Activated CD4-positive, alpha-beta T cell treated with anti-CD3 and anti-CD28 coated beads for 4 hours (primary cell): ENCODE results near the gene LRRK1.

ENCODE experiments used
- DNase-seq, 2 donors: peaks; one replicate each; pipeline ENCODE4 v3.0.0-alpha.2; 2020

LRRK1 gene

DNA sequence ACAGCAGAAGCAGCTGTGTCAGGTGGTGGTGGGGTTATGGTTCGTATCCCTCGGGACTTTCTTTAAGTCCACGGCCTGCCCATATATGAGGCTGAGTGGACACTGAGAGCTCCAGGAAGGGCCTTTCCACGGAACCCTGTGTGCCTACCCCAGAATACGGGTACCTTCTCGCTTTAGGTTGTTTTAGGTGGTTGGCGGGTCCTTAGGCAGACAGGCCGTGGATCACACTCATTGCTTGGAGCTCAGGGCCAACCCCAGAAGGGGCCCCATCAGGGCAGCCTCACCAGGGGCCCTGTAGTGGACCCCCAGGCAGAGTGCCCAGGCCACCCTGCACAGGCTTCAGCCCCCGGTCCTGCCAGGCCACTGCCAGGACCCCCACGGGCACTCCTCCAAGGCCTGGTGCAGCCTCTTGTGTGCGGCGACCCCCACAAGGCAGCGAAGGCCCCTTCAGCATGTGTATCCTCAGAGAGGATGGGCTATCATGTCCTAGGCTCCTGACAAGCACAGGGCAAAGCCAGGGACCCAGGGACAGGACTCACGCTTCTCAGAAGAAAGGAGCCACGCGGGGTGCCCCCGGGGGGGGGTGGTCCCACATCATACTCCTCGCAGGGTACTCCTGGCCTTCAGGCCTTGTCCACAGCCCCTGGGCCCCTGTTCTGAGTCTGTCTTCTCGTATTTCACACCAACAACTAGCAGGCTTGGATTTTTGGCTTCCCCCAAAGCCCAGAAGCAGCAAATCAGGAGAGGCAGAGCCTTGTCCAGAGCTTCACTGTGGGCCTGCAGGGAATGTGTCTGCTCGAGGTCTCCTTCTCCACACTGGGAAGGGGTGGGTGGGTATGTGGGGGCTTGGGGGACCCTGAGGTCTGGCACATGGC is 93.4 kb downstream of the LRRK1 start:
- no peak for DNase-seq

- DNase-seq: no peak
Measured at GRCh38 chr15:101013201-101013550, 94.0 kb downstream of the LRRK1 start.

- no peak for DNase-seq
Measured at GRCh38 chr15:101013769-101014675, 94.9 kb downstream of the LRRK1 start.

- DNase-seq: peak; percentile 66 to 69
Measured at GRCh38 chr15:101014921-101015841, 96.0 kb downstream of the LRRK1 start.

DNA sequence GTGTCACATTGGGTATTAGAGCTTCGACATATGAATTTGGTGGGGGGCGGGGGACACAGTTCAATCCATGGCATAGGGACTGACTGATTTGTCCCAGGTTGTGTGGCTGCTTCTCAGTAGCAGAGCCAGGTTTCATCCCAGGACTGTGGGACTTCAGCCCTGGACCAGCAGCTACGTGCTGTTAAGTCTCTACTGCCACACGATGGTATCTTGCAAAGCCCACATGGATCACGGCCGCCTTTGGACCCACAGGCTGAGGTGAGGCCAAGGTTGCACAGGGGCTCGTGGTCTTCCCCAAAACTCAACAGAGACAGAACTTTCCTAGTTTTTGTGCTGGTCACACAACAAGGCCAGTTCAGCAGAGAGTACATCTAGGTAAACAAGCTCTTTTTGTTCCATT is 97.4 kb downstream of the LRRK1 start:
- DNase-seq: no peak

DNA sequence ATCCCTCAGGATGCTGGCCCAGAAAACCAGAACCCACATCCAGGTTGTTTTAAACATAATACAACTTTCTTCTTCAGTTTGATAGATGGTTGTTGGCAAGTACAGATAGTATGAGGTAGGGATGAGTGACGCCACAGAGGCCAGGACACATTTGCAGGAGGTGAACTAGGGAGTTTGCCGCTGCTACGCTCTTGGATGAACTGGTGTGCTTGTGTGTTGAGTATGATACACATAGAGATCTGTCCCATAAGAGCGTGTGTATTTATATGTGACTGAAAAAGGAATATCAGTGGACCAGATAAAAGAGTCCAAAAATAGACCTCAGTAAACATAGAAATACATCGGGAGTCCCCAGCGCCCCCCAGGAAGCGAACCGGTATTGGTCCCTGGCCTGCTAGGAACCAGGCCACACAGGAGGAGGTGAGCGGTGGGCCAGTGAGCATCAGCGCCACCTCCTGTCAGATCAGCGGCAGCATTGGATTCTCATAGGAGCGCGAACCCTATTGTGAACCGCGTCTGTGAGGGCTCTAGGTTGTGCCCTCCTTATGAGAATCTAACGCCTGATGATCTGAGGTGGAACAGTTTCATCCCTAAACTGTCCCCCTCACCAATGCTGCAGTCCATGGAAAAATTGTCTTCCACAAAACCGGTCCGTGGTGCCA is 98.1 kb downstream of the LRRK1 start:
- no peak for DNase-seq

- no peak for DNase-seq
Measured at GRCh38 chr15:101018016-101018415, 98.9 kb downstream of the LRRK1 start.

DNA sequence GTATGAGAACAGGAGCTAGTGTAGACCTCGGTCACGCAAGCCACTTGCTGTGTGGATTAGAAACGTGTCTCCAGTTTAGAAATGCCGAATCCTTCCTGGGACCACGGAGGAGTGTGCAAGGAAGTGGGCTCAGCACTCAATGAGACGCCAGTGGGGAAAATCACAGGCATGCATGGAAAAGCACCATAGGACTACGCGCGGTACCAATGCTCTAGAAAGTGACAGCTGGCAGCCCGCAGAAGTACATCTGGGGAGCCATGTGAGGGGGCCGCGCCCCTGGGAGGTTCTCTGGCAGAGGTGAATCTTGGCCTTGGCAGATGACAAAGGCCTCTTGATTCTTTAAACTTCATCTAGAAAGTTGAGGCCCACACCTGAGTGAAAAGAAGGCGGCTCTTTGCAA is 99.3 kb downstream of the LRRK1 start:
- no peak for DNase-seq

DNA sequence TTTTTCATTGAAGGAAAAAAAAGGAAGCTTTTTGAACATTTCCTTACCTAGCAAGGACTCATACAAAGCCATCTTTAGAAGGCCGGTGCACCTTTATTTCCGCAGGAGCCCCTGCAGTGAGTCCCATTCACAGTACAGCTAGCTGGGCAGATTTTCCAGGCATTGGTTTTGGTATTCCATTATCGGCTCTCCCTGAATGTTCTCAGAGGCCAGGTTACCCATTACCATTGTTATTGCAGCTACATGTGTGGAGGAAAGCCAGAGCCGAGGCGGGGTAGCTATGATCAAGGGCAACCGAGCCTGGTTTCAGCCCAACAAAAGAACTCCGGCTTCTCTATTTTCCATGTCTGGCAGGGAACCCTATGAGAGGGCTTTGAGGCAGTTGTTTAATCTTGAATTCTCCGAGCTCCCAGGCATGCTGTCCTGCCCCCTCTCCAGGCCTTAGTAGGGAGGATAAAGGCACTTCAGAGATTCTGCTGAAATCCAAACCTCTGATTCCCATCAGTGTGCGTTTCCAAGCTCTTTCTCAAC is 100.3 kb downstream of the LRRK1 start:
- no peak for DNase-seq

DNA sequence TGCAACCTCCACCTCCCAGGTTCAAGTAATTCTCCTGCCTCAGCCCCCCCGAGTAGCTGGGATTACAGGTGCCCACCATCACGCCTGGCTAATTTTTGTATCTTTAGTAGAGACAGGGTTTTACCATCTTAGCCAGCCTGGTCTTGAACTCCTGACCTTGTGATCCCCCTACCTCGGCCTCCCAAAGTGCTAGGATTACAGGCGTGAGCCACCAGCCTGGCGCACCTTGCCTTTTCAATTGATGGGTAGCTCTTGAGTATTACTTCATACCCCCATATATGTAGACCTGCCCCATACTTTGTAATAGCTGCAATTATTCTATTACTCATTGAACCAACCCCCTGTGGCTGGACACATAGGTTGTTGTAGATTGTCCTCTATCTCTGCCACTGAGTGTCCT is 101.3 kb downstream of the LRRK1 start:
- no peak for DNase-seq

- no peak for DNase-seq
Measured at GRCh38 chr15:101020945-101021344, 101.8 kb downstream of the LRRK1 start.

GRCh38 chr15:101022306-101022705 is 103.1 kb downstream of the LRRK1 start:
- no peak for DNase-seq

- no peak for DNase-seq
Measured at GRCh38 chr15:101022876-101023275, 103.7 kb downstream of the LRRK1 start.

DNA sequence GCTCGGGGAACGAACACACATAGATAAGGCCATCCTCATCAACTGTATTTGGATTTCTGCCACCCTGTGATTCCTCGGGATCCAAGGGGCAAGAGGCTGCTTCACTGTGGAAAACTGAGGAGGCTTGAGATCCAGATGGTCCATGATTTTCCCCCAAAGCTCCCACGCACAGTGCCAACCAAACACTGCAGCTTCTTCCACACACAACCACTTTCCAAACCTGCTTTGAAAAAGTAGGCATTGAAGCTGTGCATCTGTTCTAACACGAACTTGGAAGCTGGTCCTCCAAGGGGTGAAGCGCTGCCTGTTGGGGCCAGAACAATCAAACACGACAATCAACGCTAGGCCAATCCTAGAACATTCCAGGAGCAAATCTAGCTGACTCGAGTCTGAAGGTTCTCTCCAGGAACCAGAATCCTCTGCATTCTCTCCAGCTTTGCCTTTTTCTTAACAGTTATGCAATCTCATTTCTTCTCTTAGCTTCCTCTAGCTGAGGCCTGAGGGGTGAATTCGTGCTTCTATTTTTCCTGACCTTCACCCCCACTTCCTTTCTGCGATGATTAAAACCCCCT is 104.4 kb downstream of the LRRK1 start:
- no peak for DNase-seq

- DNase-seq: no peak
Measured at GRCh38 chr15:101024073-101024695, 105.0 kb downstream of the LRRK1 start.

GRCh38 chr15:101024706-101025500 is 105.7 kb downstream of the LRRK1 start:
- no peak for DNase-seq

- no peak for DNase-seq
Measured at GRCh38 chr15:101025501-101025885, 106.3 kb downstream of the LRRK1 start.

- no peak for DNase-seq
Measured at GRCh38 chr15:101025896-101026631, 106.9 kb downstream of the LRRK1 start.

- no peak for DNase-seq
Measured at GRCh38 chr15:101026656-101027272, 107.6 kb downstream of the LRRK1 start.
